Measurements from ENCODE around the gene COL5A3.
A peak's percentile ranks its signal among the peaks of the same experiment; 100 is the strongest.
"Not testable (repeated sequence)": the region's sequence is repeated elsewhere in the genome, so short reads cannot be mapped to it uniquely, and the experiment has no call there.

Gene COL5A3

GRCh38 chr19:10010247-10010691, at the start of gene COL5A3:
COL5A3 (minus strand) TSS chr19:10010504; CDS start chr19:10010385, 119 bp downstream.
- DNase-seq: no peak

GRCh38 chr19:10052602-10053360, 42.5 kb upstream of the COL5A3 start:
- DNase-seq: no peak

DNA sequence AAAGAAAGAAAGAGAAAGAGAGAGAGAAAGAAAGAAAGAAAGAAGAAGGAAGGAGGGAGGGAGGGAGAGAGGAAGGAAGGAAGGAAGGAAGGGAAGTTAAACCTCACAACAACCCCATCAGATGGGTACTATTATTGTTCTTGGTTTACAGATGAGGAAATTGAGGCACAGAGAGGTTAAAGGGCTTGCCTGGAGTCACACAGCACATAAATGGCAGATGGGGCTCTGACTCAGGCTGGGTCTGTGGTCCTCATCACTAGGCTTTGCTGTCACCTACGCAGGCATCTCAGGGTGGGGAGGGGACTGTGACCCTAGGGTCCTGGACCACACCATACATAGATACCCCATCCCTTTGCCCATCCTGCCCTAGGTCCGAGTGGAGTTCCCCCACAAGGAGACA, 39.3 kb upstream of the COL5A3 start:
- DNase-seq: no peak

- DNase-seq: no peak
Observed at GRCh38 chr19:10045371-10045770, 35.1 kb upstream of the COL5A3 start.

DNA sequence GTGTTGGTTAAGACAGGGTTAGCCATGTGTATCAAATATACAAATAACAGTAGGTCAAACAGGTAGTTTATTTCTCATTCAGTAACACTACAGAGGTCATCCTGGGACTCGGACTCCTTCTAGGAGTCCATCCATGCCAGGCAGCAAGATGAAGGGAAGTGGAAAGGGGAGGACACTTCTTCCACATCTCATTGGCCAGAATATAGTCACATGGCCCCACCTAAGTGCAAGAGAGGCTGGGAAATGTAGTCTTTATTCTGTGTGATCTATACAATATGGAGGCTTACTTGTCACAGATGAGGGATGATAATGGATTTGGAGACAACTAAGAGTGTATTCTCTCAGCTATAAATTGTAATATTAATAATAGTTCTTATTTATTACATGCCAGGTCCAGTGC, 34.1 kb upstream of the COL5A3 start:
- DNase-seq: no peak

- no peak for DNase-seq
Observed at GRCh38 chr19:10043286-10043927, 33.1 kb upstream of the COL5A3 start.

- no peak for DNase-seq
Observed at GRCh38 chr19:10037809-10038208, 27.5 kb upstream of the COL5A3 start.

DNA sequence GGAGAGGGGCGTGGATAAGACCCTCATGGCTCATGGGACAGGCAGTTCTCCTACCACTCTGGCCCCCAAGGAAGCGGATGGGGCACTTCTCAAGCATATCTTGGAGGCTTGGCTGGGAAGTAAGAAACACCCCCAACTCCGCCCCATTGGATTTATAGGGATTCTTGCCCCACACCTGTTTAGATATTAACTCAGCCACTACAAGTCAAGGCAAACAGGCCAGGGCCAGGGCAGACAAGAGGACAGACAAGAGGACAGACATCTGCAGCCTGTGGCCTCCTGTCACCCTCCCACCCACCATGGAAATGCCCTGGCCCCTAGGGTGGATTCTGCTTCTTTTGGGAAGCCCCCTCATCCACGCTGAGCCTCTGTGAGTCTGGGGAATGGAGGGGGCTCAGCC, 27.1 kb upstream of the COL5A3 start:
- DNase-seq: no peak

DNA sequence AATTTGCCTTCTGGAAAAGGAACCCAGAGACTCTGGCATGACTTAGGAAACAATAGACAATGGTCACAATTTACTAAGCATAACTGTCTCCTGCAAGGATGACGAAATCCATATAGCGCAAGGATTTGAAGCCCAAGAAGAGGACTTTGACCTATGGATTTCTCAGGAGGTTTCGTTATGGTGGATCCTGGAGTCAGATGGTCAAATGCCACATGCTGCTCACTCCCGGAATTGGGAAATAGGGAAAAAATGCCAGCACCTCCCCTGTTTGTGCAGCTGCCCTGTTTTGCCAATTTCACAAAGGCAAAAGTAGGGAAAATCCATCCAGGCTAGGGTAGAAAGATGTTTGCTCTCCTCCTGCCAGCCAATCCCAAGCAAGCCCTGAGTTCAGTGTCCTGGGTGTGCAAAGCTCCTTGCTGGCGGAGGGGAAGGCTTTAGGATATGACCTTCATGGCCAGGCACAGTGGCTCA, 26.3 kb upstream of the COL5A3 start:
- no peak for DNase-seq

DNA sequence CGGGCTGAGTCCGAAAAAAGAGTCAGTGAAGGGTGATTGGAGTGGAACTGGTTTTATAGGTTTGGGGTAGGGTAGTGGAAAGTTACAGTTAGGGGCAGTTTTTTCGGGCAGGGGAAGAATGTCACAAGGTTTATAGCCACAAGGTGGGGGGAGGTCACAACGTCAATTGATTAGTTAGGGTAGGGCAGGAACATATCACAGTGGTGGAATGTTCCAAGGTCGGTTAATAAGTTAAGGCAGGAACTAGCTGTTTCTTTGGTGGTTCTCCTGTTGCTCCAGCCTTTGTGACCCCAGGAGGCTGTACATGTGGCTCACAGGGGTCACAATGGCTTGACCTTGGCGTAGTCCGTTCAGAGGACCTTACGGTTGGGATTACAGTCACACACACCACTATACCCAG, 23.3 kb upstream of the COL5A3 start:
- no peak for DNase-seq

- peak; percentile 95 for DNase-seq
Observed at GRCh38 chr19:10027158-10027997, 17.1 kb upstream of the COL5A3 start.

- DNase-seq: no peak
Observed at GRCh38 chr19:10026744-10027143, 16.4 kb upstream of the COL5A3 start.

DNA sequence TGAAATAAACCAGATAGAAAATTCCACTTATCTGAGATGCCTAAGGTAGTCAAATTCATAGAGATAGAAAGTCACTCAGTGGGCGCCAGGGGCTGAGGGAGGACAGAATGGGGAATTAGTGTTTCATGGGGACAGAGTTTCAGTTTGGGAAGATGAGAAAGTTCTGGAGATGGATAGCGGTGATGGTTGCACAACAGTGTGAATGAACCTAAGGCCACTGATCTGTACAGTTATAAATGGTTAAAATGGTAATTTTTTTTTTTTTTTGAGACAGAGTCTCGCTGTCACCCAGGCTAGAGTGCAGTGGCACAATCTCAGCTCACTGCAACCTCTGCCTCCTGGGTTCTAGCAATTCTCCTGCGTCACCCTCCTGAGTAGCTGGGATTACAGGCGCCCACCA, 12.8 kb upstream of the COL5A3 start:
- DNase-seq: not testable (repeated sequence)

DNA sequence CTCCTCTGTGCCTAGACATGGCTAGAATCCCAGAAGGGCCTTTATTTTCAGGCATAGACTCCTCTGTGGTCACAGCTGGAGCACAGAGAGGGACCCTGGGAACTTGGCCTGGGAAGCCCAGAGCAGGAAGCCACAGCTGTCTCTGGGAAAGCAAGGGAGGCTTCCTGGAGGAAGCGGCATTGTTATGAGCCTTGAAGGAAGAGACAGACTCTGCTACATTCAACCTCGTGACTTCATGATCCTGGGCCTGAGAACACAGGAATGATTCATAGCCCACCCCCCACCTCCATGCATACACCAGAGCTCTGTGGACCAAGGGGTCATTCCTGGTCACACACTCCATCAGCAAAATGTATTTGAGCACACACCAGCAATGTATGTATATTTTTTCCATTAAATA, 11.6 kb upstream of the COL5A3 start:
- no peak for DNase-seq

DNA sequence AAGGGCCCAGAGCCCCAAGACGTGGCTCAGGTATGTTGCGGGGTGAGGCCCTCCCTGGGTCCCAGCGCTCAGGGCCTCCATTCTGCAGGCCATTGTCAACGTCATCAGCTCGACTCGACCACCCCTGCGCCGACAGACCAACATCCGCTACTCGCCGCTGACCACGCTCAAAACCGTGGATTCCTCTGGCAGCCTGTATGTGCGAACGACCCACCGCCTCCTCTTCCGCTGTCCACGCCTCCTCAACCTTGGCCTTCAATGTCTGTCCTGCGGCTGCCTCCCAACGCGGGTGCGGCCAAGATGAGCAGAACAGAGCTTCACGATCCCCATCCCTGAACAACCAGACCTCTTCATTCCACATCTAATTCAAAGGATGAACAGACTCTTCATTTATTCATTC, 11.1 kb upstream of the COL5A3 start:
- DNase-seq: no peak

DNA sequence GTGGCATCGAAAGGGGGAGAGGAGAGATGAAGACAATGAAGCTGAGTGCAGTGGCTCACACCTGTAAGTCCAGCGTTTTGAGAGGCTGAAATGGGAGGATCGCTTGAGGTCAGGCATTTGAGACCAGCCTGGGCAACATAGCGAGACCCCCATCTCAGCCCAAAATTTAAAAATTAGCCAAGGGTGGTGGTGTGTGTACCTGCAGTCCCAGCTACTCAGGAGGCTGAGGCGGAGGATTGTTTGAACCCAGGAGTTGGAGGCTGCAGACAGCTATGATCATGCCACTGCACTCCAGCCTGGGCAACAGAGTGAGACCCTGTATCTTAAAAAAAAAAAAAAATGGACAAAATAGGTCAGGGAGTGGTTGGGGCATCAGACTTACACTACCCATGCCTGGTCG, 10.5 kb upstream of the COL5A3 start:
- DNase-seq: no peak

- DNase-seq: no peak
Observed at GRCh38 chr19:10019246-10019645, 8.9 kb upstream of the COL5A3 start.

DNA sequence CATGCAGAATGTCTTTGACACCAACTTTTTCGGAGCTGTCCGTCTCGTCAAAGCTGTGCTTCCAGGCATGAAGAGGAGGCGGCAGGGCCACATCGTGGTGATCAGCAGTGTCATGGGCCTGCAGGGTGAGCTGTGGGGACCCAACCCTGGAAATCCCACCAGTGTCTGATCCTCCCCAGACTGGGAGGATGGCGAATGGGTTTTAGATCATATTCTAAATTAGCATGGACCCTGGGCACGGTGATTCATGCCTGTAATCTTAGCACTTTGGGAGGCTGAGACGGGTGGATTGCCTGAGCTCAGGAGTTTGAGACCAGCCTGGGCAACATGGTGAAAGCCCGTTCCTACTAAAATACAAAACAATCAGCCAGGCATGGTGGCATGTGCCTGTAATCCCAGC, 8.5 kb upstream of the COL5A3 start:
- DNase-seq: no peak

DNA sequence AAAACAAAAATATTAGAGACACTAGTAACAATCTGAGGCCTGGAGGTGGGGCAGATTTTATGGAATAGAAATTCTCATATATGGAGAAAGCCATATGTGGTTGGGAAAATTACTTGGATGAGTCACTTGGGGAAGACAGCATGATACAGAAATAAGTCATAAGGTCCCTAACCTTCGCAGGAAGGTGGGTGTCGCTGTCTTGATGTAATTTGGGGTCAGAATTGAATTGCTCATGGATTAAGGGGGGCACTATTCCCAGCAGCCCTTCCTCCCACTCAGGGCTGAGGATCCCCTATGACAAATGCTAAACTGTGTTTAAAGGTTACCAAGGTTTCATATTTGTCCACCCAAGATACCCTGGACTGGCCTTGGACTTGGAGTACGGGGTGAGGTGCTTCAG, 8.0 kb upstream of the COL5A3 start:
- DNase-seq: no peak

DNA sequence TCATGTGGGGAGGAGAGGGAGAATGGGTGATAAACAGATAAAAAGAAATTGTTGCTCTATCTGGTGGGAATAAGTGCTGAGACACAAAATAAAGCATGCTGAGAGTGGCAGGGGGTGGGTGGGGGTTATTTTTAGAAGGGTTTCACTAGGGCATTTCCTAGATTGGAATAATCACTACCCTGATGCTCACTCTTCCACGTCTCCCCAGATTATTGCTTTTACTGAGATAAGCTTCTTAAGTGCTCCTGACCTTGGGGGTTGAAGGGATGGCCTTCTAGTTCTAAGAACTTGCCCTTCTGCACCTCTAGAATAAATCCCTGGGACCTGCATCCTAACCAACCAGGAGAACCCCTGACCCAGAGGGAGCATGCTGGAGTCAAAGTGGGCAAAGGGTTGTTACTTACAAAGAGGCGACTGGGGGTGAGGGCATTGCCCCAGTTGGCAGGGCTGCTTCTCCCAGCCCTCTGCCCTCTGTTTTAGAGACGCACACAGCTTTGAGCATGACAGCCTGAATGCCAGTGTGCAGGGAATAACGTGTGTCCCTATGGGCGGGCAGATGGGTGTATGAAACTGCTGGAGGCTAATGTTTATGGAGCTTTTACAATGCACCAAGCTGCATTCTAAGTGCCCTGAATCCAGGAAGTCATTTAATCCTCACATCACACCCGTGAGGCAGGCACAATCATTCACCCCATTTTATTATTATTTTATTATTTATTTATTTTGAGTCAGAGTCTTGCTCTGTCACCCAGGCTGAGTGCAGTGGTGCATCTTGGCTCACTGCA, 3.7 kb upstream of the COL5A3 start:
- no peak for DNase-seq

DNA sequence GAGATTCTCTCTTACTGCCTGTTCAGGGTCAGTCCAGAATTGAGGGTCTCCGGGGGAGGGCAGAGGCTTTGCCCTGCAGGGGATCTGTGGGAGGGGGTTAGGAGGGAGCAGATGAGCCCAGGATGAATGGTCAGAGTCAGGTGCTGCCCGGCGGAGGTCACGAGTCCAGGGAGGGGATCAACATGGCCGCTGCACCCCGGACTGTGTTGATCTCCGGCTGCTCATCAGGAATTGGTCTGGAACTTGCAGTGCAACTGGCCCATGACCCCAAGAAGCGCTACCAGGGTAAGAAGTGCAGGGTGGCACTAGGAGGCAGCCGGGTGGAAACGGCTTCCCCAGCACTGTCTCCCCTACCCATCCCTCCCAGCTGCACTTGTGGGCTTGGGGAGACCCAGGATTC, 3.0 kb upstream of the COL5A3 start, which contains the start of gene RDH8:
Gene RDH8, plus strand, starts transcription at position 168 of the 400 bp plus-strand sequence. Its CDS starts 15 bp downstream, at position 183.
- DNase-seq: no peak

- DNase-seq: no peak
Observed at GRCh38 chr19:10011974-10012373, 1.7 kb upstream of the COL5A3 start.

- DNase-seq: no peak
Observed at GRCh38 chr19:10010939-10011338, 635 bp upstream of the COL5A3 start.

Data from NCI-H1105 (cell line).